Measurements from ENCODE around the gene CTLA4.

Gene CTLA4

GRCh38 chr2:203913947-203914346 is 46.4 kb downstream of the CTLA4 start:
- Histone ChIP-seq H3K4me1 (no peaks in the 10 kb centered on the region), H3K27me3 (no peaks in the 10 kb centered on the region), H3K4me3 (ENCODE audit: low read depth, low read length) (no peak overlapping the region), H3K9me3 (no peaks in the 10 kb centered on the region), H3K36me3 (no peaks in the 10 kb centered on the region)
- DNase-seq = no peak
- TF ChIP-seq CTCF (IDR thresholded peaks at IDR 0.05; ENCODE audit: low read depth, low read length) = no peak

- H3K27me3 ChIP-seq = no peaks in the 10 kb centered on the region
- H3K4me1 ChIP-seq = no peaks in the 10 kb centered on the region
- H3K9me3 ChIP-seq = no peaks in the 10 kb centered on the region
- no peak overlapping the region for H3K4me3 ChIP-seq (ENCODE audit: low read depth, low read length)
- TF ChIP-seq CTCF (IDR thresholded peaks at IDR 0.05; ENCODE audit: low read depth, low read length) = no peak
- no peaks in the 10 kb centered on the region for H3K36me3 ChIP-seq
- DNase-seq = no peak
These were observed 47.1 kb downstream of the CTLA4 start for GRCh38 chr2:203914546-203915182.

- no peak for DNase-seq
- Histone ChIP-seq H3K9me3 (no peaks in the 10 kb centered on the region), H3K27me3 (no peaks in the 10 kb centered on the region), H3K36me3 (no peaks in the 10 kb centered on the region), H3K4me1 (no peaks in the 10 kb centered on the region), H3K4me3 (ENCODE audit: low read depth, low read length) (no peak overlapping the region)
- TF ChIP-seq CTCF (IDR thresholded peaks at IDR 0.05; ENCODE audit: low read depth, low read length) = no peak
These were observed 47.7 kb downstream of the CTLA4 start for GRCh38 chr2:203915256-203915655.

GRCh38 chr2:203916756-203917155 is 49.2 kb downstream of the CTLA4 start:
- H3K9me3 ChIP-seq = no peaks in the 10 kb centered on the region
- DNase-seq = no peak
- no peak for TF ChIP-seq CTCF (IDR thresholded peaks at IDR 0.05; ENCODE audit: low read depth, low read length)
- H3K27me3 ChIP-seq = no peaks in the 10 kb centered on the region
- no peaks in the 10 kb centered on the region for H3K36me3 ChIP-seq
- no peak overlapping the region for H3K4me3 ChIP-seq (ENCODE audit: low read depth, low read length)
- no peaks in the 10 kb centered on the region for H3K4me1 ChIP-seq

- no peak for DNase-seq
- TF ChIP-seq CTCF (IDR thresholded peaks at IDR 0.05; ENCODE audit: low read depth, low read length) = no peak
- Histone ChIP-seq H3K4me3 (ENCODE audit: low read depth, low read length) (no peak overlapping the region), H3K4me1 (no peaks in the 10 kb centered on the region), H3K27me3 (no peaks in the 10 kb centered on the region), H3K36me3 (no peaks in the 10 kb centered on the region), H3K9me3 (no peaks in the 10 kb centered on the region)
These were observed 50.7 kb downstream of the CTLA4 start for GRCh38 chr2:203918264-203918663.

GRCh38 chr2:203918839-203919238 is 51.3 kb downstream of the CTLA4 start:
- Histone ChIP-seq H3K4me3 (ENCODE audit: low read depth, low read length) (no peak overlapping the region), H3K27me3 (no peaks in the 10 kb centered on the region), H3K36me3 (no peaks in the 10 kb centered on the region), H3K4me1 (no peaks in the 10 kb centered on the region), H3K9me3 (no peaks in the 10 kb centered on the region)
- peak; percentile 22; the same call in 1 of the 2 replicates for TF ChIP-seq CTCF (IDR thresholded peaks at IDR 0.05; ENCODE audit: low read depth, low read length)
- peak; percentile 54 for DNase-seq
